HepG2 (cell line): ENCODE results near the gene ANO6.

ENCODE experiments used
- ARNTL ChIP-seq: sonication (generic); formaldehyde crosslinking; IDR thresholded peaks from 2 replicates; pipeline ENCODE4 v1.4.0; 2020; ENCODE audit warnings: mild to moderate bottlenecking, missing genetic modification reagents
- KDM6A ChIP-seq: IDR thresholded peaks from 2 replicates; pipeline ENCODE4 v1.6.1; 2016; ENCODE audit warnings: low read depth
- NFE2 ChIP-seq: sonication (generic); formaldehyde crosslinking; IDR thresholded peaks from 2 replicates; pipeline ENCODE4 v1.4.0; 2020; ENCODE audit warnings: missing genetic modification reagents
- SMARCC2 ChIP-seq: fragments of 450-650 bp; IDR thresholded peaks from 2 replicates; pipeline ENCODE4 v1.6.1; 2017; ENCODE audit warnings: antibody characterized with exemption, mild to moderate bottlenecking
- TAF1 ChIP-seq: sonication (generic); formaldehyde crosslinking; IDR thresholded peaks from 2 replicates; pipeline ENCODE4 v1.4.0; 2020; ENCODE audit warnings: missing genetic modification reagents
- ZNF292 ChIP-seq: sonication (generic); formaldehyde crosslinking; IDR thresholded peaks from 2 replicates; pipeline ENCODE4 v1.8.1; 2022; ENCODE audit warnings: mild to moderate bottlenecking, low read depth, missing genetic modification reagents, borderline replicate concordance
- TF ChIP-seq, protein P1 (sequence below): sonication (generic); formaldehyde crosslinking; IDR thresholded peaks from 2 replicates; pipeline ENCODE4 v1.4.0; 2020; ENCODE audit warnings: missing genetic modification reagents

DNA sequence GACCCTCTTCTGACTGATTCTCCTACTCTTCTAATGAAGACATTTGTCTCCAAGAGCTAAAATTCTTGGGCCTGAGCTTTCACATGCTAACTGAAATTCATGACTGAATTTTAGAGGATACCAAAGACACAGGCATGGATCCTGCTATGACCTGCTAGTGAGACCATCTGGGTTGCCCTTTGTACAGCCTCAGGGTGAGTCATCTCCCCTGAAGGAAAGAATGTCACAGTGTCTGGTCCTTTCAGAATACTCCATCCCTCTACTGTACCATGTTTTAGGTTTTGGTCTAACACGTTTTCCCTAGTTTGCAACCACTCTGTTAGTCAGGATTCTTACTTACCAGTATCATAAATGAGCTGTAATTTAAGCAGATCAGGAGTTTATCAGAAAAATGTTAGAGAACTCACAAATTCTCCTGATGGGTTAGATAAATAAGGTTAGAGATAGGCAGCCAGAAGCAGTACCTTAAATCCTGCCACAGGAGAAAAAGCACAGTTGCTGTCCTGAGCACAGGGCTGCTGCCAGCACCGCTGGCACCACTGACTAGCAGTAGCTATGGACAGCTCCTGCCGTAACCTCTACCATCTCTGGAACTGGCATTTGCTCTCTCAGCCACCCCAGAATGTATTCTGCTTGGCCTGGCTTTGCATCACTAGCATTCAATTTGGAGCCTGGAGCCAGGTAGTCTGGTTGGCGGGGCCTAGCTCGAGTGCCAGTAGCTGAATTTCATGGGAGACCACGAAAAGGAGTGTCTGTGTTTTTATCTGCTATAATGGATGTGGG is 127.6 kb downstream of the ANO6 start:
- no peak for TF ChIP-seq ZNF292
- TF ChIP-seq, protein P1, sequence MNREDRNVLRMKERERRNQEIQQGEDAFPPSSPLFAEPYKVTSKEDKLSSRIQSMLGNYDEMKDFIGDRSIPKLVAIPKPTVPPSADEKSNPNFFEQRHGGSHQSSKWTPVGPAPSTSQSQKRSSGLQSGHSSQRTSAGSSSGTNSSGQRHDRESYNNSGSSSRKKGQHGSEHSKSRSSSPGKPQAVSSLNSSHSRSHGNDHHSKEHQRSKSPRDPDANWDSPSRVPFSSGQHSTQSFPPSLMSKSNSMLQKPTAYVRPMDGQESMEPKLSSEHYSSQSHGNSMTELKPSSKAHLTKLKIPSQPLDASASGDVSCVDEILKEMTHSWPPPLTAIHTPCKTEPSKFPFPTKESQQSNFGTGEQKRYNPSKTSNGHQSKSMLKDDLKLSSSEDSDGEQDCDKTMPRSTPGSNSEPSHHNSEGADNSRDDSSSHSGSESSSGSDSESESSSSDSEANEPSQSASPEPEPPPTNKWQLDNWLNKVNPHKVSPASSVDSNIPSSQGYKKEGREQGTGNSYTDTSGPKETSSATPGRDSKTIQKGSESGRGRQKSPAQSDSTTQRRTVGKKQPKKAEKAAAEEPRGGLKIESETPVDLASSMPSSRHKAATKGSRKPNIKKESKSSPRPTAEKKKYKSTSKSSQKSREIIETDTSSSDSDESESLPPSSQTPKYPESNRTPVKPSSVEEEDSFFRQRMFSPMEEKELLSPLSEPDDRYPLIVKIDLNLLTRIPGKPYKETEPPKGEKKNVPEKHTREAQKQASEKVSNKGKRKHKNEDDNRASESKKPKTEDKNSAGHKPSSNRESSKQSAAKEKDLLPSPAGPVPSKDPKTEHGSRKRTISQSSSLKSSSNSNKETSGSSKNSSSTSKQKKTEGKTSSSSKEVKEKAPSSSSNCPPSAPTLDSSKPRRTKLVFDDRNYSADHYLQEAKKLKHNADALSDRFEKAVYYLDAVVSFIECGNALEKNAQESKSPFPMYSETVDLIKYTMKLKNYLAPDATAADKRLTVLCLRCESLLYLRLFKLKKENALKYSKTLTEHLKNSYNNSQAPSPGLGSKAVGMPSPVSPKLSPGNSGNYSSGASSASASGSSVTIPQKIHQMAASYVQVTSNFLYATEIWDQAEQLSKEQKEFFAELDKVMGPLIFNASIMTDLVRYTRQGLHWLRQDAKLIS (CRISPR knock-in tag): no peak
- no peak for TF ChIP-seq KDM6A (CRISPR knock-in tag)
- no peak for TF ChIP-seq NFE2 (CRISPR knock-in tag)
- TF ChIP-seq TAF1 (CRISPR knock-in tag): no peak
- TF ChIP-seq ARNTL: no peak
- no peak for TF ChIP-seq SMARCC2
